NCI-H82 (cell line): Measurements from ENCODE around the gene HCK.
"Not testable (repeated sequence)": the region's sequence is repeated elsewhere in the genome, so short reads cannot be mapped to it uniquely, and the experiment has no call there.

Experiments used
- DNase-seq: peaks from one replicate; lab custom pipeline; 2025; lab: John Stamatoyannopoulos, UW

The HCK gene

GRCh38 chr20:32098786-32099185 is 46.7 kb downstream of the HCK start:
- no peak for DNase-seq

GRCh38 chr20:32108814-32109391 is 56.9 kb downstream of the HCK start:
- no peak for DNase-seq

- peak; percentile 98 for DNase-seq
Observed at GRCh38 chr20:32109392-32110172, 57.5 kb downstream of the HCK start, which contains the start of gene TM9SF4. TM9SF4 (plus strand) TSS chr20:32109714; CDS start chr20:32109741, 27 bp downstream.

- peak; percentile 70 for DNase-seq
Observed at GRCh38 chr20:32110173-32110704, 58.2 kb downstream of the HCK start.

- no peak for DNase-seq
Observed at GRCh38 chr20:32110727-32111126, 58.7 kb downstream of the HCK start.

- no peak for DNase-seq
Observed at GRCh38 chr20:32111156-32111686, 59.2 kb downstream of the HCK start.

- no peak for DNase-seq
Observed at GRCh38 chr20:32111753-32112152, 59.7 kb downstream of the HCK start.

- no peak for DNase-seq
Observed at GRCh38 chr20:32112841-32113240, 60.8 kb downstream of the HCK start.

- no peak for DNase-seq
Observed at GRCh38 chr20:32113591-32114260, 61.7 kb downstream of the HCK start.

- DNase-seq: no peak
Observed at GRCh38 chr20:32114305-32114960, 62.4 kb downstream of the HCK start.

GRCh38 chr20:32115211-32115767 is 63.2 kb downstream of the HCK start:
- peak; percentile 53 for DNase-seq

- DNase-seq: peak; percentile 19
Observed at GRCh38 chr20:32116079-32116521, 64.1 kb downstream of the HCK start.

- not testable (repeated sequence) for DNase-seq
Observed at GRCh38 chr20:32116796-32117195, 64.8 kb downstream of the HCK start.

GRCh38 chr20:32118427-32118826 is 66.4 kb downstream of the HCK start:
- DNase-seq: not testable (repeated sequence)

- DNase-seq: no peak
Observed at GRCh38 chr20:32119734-32120133, 67.7 kb downstream of the HCK start.

- DNase-seq: not testable (repeated sequence)
Observed at GRCh38 chr20:32121908-32122307, 69.9 kb downstream of the HCK start.

- DNase-seq: no peak
Observed at GRCh38 chr20:32123088-32123487, 71.0 kb downstream of the HCK start.

GRCh38 chr20:32124916-32125454 is 72.9 kb downstream of the HCK start:
- no peak for DNase-seq

GRCh38 chr20:32125506-32125905 is 73.5 kb downstream of the HCK start:
- DNase-seq: no peak

GRCh38 chr20:32126919-32127318 is 74.9 kb downstream of the HCK start:
- peak; percentile 46 for DNase-seq

GRCh38 chr20:32127347-32127746 is 75.3 kb downstream of the HCK start:
- no peak for DNase-seq
